ENCODE data around the gene PCBP3. TPM values are rescaled to one million over a fixed set of nuclear protein-coding genes. Genes with fewer than 3 reads are reported as not detected.

Gene PCBP3
- total and polyA plus RNA-seq, 10 of the 15 experiments (the other 5 are each of a cell fraction or from before 2014, with no cell fraction given), result 0.09 to 1.3 (median 0.46) TPM; not detected in 3

DNA sequence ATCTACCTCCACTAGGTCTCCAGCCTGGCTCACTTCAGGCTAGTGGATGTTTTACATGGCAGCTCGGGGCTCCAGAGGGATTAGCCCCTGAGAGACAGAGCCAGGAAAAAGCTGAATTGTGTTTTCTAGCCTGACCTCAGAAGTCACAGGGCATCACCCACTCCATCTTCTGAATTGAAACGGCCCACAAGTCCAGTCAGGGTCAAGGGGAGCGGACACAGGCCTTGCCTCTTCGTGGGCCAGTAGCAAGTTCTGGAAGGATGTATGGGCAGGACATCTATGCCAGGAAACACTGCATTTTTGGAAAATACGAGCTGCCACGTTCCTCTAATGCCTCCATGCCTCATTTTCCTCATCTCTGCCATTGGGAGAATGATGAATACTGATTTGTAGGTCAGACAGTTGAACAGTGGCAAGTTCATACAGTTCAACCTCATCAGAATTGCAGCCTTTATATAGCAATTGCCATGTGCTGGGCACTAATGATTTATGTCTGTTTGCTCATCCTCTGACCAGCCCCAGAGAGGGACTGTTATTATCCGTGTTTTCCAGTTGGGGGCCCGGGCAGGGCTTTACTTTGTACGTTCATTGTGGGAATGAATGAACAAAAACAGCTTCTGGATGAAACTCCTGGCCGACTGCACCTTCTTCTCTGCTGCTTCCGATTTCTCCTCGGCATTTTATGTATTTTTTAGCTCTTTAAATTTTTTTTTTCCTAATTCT lies 23.2 kb upstream of the PCBP3 start:
- H2AFZ ChIP-seq (ENCODE audit: control insufficient read depth, low read depth, low read length), result no peak overlapping the region
- H3K36me3 ChIP-seq (ENCODE audit: control insufficient read depth in 2 of 2, insufficient read depth in 2 of 2, low read length in 1 of 2), result no peaks in the 10 kb centered on the region
- no peak overlapping the region for H3K9ac ChIP-seq (ENCODE audit: control insufficient read depth, insufficient read depth, low read length)
- in situ Hi-C loops (cut with MboI), result no loop called here
- no TSS peak for BruUV-seq (replicated peaks)
- no peak overlapping the region for H3K4me2 ChIP-seq (ENCODE audit: control insufficient read depth, insufficient read depth)
- no peak overlapping the region for H3K27ac ChIP-seq (ENCODE audit: control insufficient read depth, insufficient read depth)
- peaks cover 4% of the 10 kb centered on the region for H3K4me1 ChIP-seq (ENCODE audit: control insufficient read depth, insufficient read depth, low read length)
- DNase-seq (ENCODE audit: low read depth, low spot score) (no peak), FAIRE-seq (no peak), ATAC-seq (no peak)
- H3K79me2 ChIP-seq (ENCODE audit: control insufficient read depth, insufficient read depth, low read length), result no peaks in the 10 kb centered on the region
- H3K4me3 ChIP-seq, result no peak overlapping the region
- ChIA-PET SMC1A (ENCODE audit: uncharacterized antibody, unreplicated experiment) (interaction anchor here (0.9 to 2.6 kb wide), 11 partner anchors 12 to 64 kb away, joined by 3 to 11 read pairs (median 3); no protein-coding TSS in a partner anchor), POLR2A (interaction anchor here (4.4 kb wide), 1 partner anchor 20 kb away, joined by 24 read pairs; no protein-coding TSS in a partner anchor), CTCF (interaction anchor here (0.6 to 2.6 kb wide), 6 partner anchors 20 to 1997 kb away, joined by 3 to 13 read pairs (median 3); no protein-coding TSS in a partner anchor), RAD21 (ENCODE audit: unreplicated experiment) (interaction anchor here (1.0 to 4.0 kb wide), 4 partner anchors 20 to 64 kb away, joined by 3 to 20 read pairs (median 4); no protein-coding TSS in a partner anchor)
- TF ChIP-seq NFYA (IDR thresholded peaks at IDR 0.05; ENCODE audit: borderline replicate concordance, low read depth, low read length), result no peak
- no peak for TF ChIP-seq FOXM1 (IDR thresholded peaks at IDR 0.05; ENCODE audit: low read depth, low read length)
- no peak for TF ChIP-seq SRF (IDR thresholded peaks at IDR 0.05; ENCODE audit: low read depth in 2 of 2, low read length in 2 of 2)
- TF ChIP-seq DPF2 (IDR thresholded peaks at IDR 0.05), result no peak
- no peak for TF ChIP-seq KLF5 (IDR thresholded peaks at IDR 0.05; ENCODE audit: partially characterized antibody)
- TF ChIP-seq E2F4 (IDR thresholded peaks at IDR 0.05; ENCODE audit: low read depth, low read length), result no peak
- TF ChIP-seq CREM (IDR thresholded peaks at IDR 0.05; ENCODE audit: low read depth), result no peak
- no peak for TF ChIP-seq ZNF274 (IDR thresholded peaks at IDR 0.05; ENCODE audit: insufficient read depth, insufficient read length)
- no peak for TF ChIP-seq NFXL1 (IDR thresholded peaks at IDR 0.05; ENCODE audit: borderline replicate concordance)
- TF ChIP-seq KDM1A (IDR thresholded peaks at IDR 0.05; ENCODE audit: borderline replicate concordance), result no peak
- no peak for TF ChIP-seq SREBF2 (IDR thresholded peaks at IDR 0.05; ENCODE audit: low read length)
- no peak for TF ChIP-seq RAD21 (IDR thresholded peaks at IDR 0.05; ENCODE audit: insufficient read depth, low read depth, low read length)
- TF ChIP-seq LARP7 (IDR thresholded peaks at IDR 0.05), result no peak
- TF ChIP-seq ATF7 (IDR thresholded peaks at IDR 0.05; ENCODE audit: low read depth), result no peak
- no peak for TF ChIP-seq SMC3 (IDR thresholded peaks at IDR 0.05; ENCODE audit: borderline replicate concordance, low read length)
- TF ChIP-seq TCF7 (IDR thresholded peaks at IDR 0.05; ENCODE audit: borderline replicate concordance), result no peak
- no peaks in the 10 kb centered on the region for H4K20me1 ChIP-seq (ENCODE audit: control insufficient read depth, insufficient read depth)
- no peaks in the 10 kb centered on the region; the same call in 2 of the 3 replicates for H3K9me3 ChIP-seq (replicated peaks; ENCODE audit: control insufficient read depth, insufficient read depth, low read length)
- H3K27me3 ChIP-seq (replicated peaks in 1 of 2; ENCODE audit: control insufficient read depth in 2 of 2, insufficient read depth in 2 of 2, low read length in 1 of 2), result no peaks in the 10 kb centered on the region
- WGBS (ENCODE audit: insufficient coverage, insufficient replicate concordance, low lambda C conversion rate, missing lambda C conversion rate), result 52% methylated on average over 12 of the region's 12 CpGs
- intact Hi-C loops (cut with micrococcal nuclease; ENCODE audit: unreplicated experiment), result no loop called here

Measured in GM12878 (cell line).